Stimulated activated effector memory CD8-positive, alpha-beta T cell treated with anti-CD3 and anti-CD28 coated beads, Interleukin-12 subunit alpha, Interleukin-12 subunit beta, amount 100 ng/mL, for 72 hours (primary cell): Measurements from ENCODE around the gene PHF20.
"Not testable (repeated sequence)": the region's sequence is repeated elsewhere in the genome, so short reads cannot be mapped to it uniquely, and the experiment has no call there.

Experiments used
- ATAC-seq: fragments of 150-1000 bp; cut with Tn5 transposase; 2 replicates; pipeline ENCODE4 v1.10.0; 2021
- DNase-seq, 2 donors: peaks; one replicate each; pipeline ENCODE4 v3.0.0; 2021 to 2022; ENCODE audit warnings: low spot score in 2 of 2
- H3K27ac Mint-ChIP-seq: one replicate; pipeline ENCODE4 v1.8.0; 2022; ENCODE audit warnings: mild to moderate bottlenecking, mixed read lengths
- H3K36me3 Mint-ChIP-seq: one replicate; pipeline ENCODE4 v1.8.0; 2022; ENCODE audit warnings: mild to moderate bottlenecking, mixed read lengths
- H3K4me1 Mint-ChIP-seq: one replicate; pipeline ENCODE4 v1.8.0; 2022; ENCODE audit warnings: mixed read lengths
- H3K4me3 Mint-ChIP-seq: one replicate; pipeline ENCODE4 v1.8.0; 2022; ENCODE audit warnings: mild to moderate bottlenecking, mixed read lengths
- H3K9me3 Mint-ChIP-seq: one replicate; pipeline ENCODE4 v1.8.0; 2022; ENCODE audit warnings: mixed read lengths

The PHF20 gene

DNA sequence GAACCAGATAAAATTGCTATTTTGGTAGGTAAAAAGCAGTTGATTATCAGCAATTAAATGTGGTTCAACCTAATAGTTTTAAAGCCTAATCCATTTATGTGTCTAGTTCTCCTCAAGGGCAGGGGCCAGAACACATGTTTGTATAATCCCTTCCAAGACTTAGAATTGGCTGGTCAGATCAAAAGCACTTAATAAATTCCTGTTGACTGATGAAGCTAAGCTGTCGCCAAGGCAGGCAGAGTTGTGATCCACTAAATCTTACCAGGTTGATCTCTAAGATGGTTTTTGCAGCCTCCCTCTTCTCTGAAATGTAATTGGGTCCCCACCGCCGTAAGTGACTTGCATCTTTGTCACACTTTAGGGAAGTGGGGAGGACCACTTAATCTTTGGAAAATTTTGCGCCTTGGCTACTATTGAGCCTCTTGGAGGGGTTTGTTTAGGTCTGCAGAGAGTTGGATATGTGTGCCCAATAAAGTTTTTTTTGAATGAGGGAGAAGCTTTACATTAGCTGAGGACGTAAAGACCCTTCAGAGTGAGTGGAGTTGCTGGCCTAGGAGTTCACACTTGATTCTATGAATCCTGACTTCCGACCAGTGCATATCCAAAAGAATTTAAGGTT lies 65.9 kb downstream of the PHF20 start:
- no peak for ATAC-seq
- H3K27ac Mint-ChIP-seq: peak overlapping the region; percentile 36
- H3K4me1 Mint-ChIP-seq: peaks cover 44% of the 10 kb centered on the region

DNA sequence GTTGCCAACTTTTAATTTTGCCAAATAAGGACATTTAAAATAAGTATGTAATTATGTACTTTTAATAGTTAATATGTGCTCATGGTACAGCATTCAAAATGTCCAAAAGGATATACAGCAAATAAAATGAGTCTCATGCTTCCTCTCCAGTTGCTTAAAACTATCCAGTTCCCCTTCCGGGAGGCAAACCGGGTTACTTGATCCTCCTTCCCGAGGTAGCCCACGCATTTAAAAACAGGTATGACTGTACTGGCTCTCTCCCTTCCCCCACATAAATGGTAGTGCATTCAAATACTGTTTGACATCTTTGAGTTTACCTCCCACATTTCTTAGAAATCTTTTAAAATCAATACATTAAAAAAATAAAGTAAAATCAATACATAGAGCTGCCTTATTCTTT lies 66.4 kb downstream of the PHF20 start:
- H3K27ac Mint-ChIP-seq: no peak overlapping the region
- no peaks in the 10 kb centered on the region for H3K9me3 Mint-ChIP-seq
- DNase-seq (no peak), ATAC-seq (no peak)
- H3K36me3 Mint-ChIP-seq: peaks cover 59% of the 10 kb centered on the region
- no peak overlapping the region for H3K4me3 Mint-ChIP-seq
- peaks cover 41% of the 10 kb centered on the region for H3K4me1 Mint-ChIP-seq

More for the DNA sequence above, 65.9 kb downstream of the PHF20 start:
- H3K4me3 Mint-ChIP-seq: no peak overlapping the region
- H3K36me3 Mint-ChIP-seq: peaks cover 54% of the 10 kb centered on the region
- no peaks in the 10 kb centered on the region for H3K9me3 Mint-ChIP-seq
- DNase-seq: no peak

GRCh38 chr20:35839904-35840303 lies 68.1 kb downstream of the PHF20 start:
- no peak for ATAC-seq
- Mint-ChIP-seq H3K9me3 (no peaks in the 10 kb centered on the region), H3K4me3 (no peak overlapping the region), H3K27ac (peak overlapping the region; percentile 64), H3K36me3 (peaks cover 68% of the 10 kb centered on the region), H3K4me1 (peaks cover 38% of the 10 kb centered on the region)
- no peak for DNase-seq

DNA sequence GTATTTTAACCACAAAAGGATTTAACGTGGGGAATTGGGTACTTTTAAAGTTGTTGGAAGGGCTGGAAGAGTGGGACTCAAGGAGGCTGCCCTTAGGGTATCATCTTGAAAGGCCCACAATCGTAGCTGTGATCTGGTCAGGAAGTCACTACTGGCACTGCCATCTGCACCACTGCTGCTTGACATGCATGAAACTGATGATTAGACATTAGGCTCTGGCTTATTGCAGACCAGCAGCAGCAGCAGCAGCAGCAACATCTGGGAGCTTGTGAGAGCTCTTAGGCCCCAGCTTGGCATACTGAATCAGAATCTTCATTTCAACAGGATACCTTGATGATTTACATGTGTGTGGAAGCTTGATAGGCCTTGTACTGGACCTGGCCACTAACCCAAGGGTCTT lies 68.6 kb downstream of the PHF20 start:
- peak overlapping the region; percentile 64 for H3K27ac Mint-ChIP-seq

GRCh38 chr20:35842361-35842760 lies 70.5 kb downstream of the PHF20 start:
- DNase-seq (no peak), ATAC-seq (no peak)
- Mint-ChIP-seq H3K36me3 (peaks cover 71% of the 10 kb centered on the region), H3K9me3 (no peaks in the 10 kb centered on the region), H3K4me1 (peaks cover 34% of the 10 kb centered on the region), H3K27ac (no peak overlapping the region), H3K4me3 (no peak overlapping the region)

More for the DNA sequence above, 68.6 kb downstream of the PHF20 start:
- Mint-ChIP-seq H3K9me3 (no peaks in the 10 kb centered on the region), H3K36me3 (peaks cover 68% of the 10 kb centered on the region), H3K4me3 (no peak overlapping the region), H3K4me1 (peaks cover 38% of the 10 kb centered on the region)
- DNase-seq: no peak
- no peak for ATAC-seq

- ATAC-seq, DNase-seq, H3K27ac Mint-ChIP-seq, H3K9me3 Mint-ChIP-seq, H3K4me3 Mint-ChIP-seq: not testable (repeated sequence)
- H3K4me1 Mint-ChIP-seq: peaks cover 25% of the 10 kb centered on the region
- peaks cover 73% of the 10 kb centered on the region for H3K36me3 Mint-ChIP-seq
These were observed 72.1 kb downstream of the PHF20 start for GRCh38 chr20:35843894-35844293.

DNA sequence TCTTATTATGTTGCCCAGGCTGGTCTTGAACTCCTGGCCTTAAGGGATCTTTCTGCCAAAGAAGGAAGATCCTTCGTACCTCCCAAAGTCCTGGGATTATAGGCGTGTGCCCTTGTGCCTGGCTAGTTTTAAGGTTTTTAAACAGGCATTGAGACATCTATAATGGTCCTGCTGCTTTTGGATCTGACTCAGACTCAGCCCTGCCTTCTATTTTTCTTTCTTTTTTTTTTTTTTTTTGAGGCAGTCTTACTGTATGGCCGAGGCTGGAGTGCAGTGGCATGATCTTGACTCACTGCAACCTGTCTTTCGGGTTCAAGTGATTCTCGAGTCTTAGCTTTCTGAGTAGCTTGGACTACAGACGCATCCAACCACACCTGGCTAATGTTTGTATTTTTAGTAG lies 73.7 kb downstream of the PHF20 start:
- no peak overlapping the region for H3K27ac Mint-ChIP-seq

GRCh38 chr20:35849706-35850105 lies 77.9 kb downstream of the PHF20 start:
- Mint-ChIP-seq H3K36me3 (peaks cover 98% of the 10 kb centered on the region), H3K27ac (peak overlapping the region; percentile 54), H3K4me1 (peaks cover 19% of the 10 kb centered on the region), H3K9me3 (no peaks in the 10 kb centered on the region), H3K4me3 (no peak overlapping the region)
- ATAC-seq (no peak), DNase-seq (no peak)

More for the DNA sequence above, 73.7 kb downstream of the PHF20 start:
- Mint-ChIP-seq H3K9me3 (no peaks in the 10 kb centered on the region), H3K4me1 (peaks cover 19% of the 10 kb centered on the region), H3K4me3 (no peak overlapping the region), H3K36me3 (peaks cover 88% of the 10 kb centered on the region)
- ATAC-seq (no peak), DNase-seq (no peak)

- H3K4me1 Mint-ChIP-seq: peaks cover 26% of the 10 kb centered on the region
- peaks cover 94% of the 10 kb centered on the region for H3K36me3 Mint-ChIP-seq
- DNase-seq, ATAC-seq, H3K4me3 Mint-ChIP-seq, H3K9me3 Mint-ChIP-seq: not testable (repeated sequence)
- H3K27ac Mint-ChIP-seq: peak overlapping the region; percentile 50
These were observed 79.8 kb downstream of the PHF20 start for GRCh38 chr20:35851659-35852058.

GRCh38 chr20:35854713-35855348 lies 83.0 kb downstream of the PHF20 start:
- Mint-ChIP-seq H3K4me3 (no peak overlapping the region), H3K9me3 (no peaks in the 10 kb centered on the region), H3K4me1 (peaks cover 15% of the 10 kb centered on the region), H3K36me3 (peaks cover 89% of the 10 kb centered on the region), H3K27ac (peak overlapping the region; percentile 57)
- DNase-seq: no peak
- no peak for ATAC-seq

DNA sequence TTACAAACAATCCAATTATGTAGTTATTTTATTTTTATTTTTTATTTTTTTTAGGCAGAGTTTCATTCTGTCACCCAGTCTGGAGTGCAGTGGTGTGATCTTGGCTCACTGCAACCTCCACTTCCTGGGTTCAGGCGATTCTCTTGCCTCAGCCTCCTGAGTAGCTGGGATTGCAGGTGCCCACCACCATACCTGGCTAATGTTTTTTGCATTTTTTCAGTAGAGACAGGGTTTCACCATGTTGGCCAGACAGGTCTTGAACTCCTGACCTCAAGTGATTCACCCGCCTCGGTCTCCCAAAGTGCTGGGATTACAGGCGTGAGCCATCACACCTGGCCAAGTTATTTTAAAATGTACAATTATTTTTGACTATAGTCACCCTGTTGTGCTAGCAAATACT lies 83.8 kb downstream of the PHF20 start:
- not testable (repeated sequence) for H3K27ac Mint-ChIP-seq
- H3K36me3 Mint-ChIP-seq: peaks cover 89% of the 10 kb centered on the region

GRCh38 chr20:35856866-35857265 lies 85.1 kb downstream of the PHF20 start:
- Mint-ChIP-seq H3K36me3 (peaks cover 83% of the 10 kb centered on the region), H3K4me1 (peaks cover 14% of the 10 kb centered on the region), H3K27ac (no peak overlapping the region), H3K4me3 (no peak overlapping the region), H3K9me3 (no peaks in the 10 kb centered on the region)
- DNase-seq (no peak), ATAC-seq (no peak)

More for the DNA sequence above, 83.8 kb downstream of the PHF20 start:
- H3K4me1 Mint-ChIP-seq: peaks cover 14% of the 10 kb centered on the region
- H3K9me3 Mint-ChIP-seq, H3K4me3 Mint-ChIP-seq, DNase-seq, ATAC-seq: not testable (repeated sequence)

DNA sequence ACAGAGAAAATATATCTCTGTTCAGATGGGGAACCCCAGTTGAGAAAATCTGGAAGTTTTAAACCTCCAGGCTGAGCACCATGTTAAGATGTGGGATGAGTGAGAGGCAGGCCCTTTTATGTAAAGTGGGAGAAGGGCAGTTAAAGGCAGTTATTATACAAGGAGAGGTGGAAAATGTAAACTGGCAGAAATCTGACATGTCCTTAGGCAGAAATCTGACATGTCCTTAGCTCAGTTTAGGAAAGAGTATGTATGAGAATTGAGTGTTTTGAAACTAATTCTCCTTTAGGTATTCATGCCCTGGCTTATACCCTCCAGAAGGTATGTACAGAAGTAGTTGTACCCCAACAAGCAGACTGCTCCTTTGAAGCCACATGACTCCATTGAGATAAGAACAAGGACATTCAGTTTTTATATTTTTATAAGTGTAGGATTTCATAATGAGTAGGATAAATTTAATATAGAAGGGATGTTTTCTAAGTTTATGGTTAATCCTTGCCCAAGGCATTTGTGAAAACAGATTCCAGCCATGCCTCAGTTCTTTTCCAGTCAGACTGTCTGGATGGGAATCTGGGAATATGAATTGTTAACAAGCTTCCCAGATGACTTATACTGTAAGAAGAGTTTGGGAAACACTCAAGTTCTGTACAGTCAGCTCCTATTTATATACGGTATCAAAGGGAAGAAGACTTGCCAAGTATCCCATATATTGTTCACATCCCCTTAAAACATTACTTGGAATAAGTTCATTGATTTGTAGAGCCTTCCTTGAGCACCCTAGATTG lies 94.8 kb downstream of the PHF20 start:
- no peaks in the 10 kb centered on the region for H3K9me3 Mint-ChIP-seq
- H3K36me3 Mint-ChIP-seq: peaks cover 71% of the 10 kb centered on the region
- H3K4me1 Mint-ChIP-seq: peaks cover 6% of the 10 kb centered on the region
- no peak overlapping the region for H3K4me3 Mint-ChIP-seq
- ATAC-seq (no peak), DNase-seq (no peak)
- peak overlapping the region; percentile 6 for H3K27ac Mint-ChIP-seq

GRCh38 chr20:35870541-35871258 lies 98.9 kb downstream of the PHF20 start:
- ATAC-seq: no peak
- no peak for DNase-seq
- no peak overlapping the region for H3K4me3 Mint-ChIP-seq
- peaks cover 6% of the 10 kb centered on the region for H3K4me1 Mint-ChIP-seq
- no peaks in the 10 kb centered on the region for H3K9me3 Mint-ChIP-seq
- peaks cover 76% of the 10 kb centered on the region for H3K36me3 Mint-ChIP-seq
- H3K27ac Mint-ChIP-seq: peak overlapping the region; percentile 38

GRCh38 chr20:35871259-35871771 lies 99.5 kb downstream of the PHF20 start:
- H3K4me1 Mint-ChIP-seq: peaks cover 6% of the 10 kb centered on the region
- H3K36me3 Mint-ChIP-seq: peaks cover 75% of the 10 kb centered on the region
- H3K27ac Mint-ChIP-seq: peak overlapping the region; percentile 38
- H3K9me3 Mint-ChIP-seq: no peaks in the 10 kb centered on the region
- DNase-seq: no peak
- ATAC-seq: no peak
- H3K4me3 Mint-ChIP-seq: no peak overlapping the region
